Measurements from ENCODE around the gene MAPKAP1.

DNA sequence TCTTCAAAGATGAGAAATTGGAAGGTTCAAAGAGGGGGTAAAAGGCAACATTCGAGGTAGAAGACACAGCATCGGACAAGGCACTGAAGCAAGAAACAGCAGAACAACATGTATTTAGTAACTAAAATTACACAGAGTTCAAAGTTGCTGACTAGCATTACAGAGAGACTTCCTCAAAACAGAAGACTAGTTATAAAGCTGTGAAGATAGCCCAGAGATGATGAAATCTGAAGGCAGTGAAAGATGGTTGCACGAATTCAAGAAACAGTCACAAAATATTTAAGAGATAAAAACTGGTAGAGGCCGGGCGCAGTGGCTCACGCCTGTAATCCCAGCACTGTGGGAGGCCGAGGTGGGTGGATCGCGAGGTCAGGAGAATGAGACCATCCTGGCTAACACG, 16.3 kb downstream of the MAPKAP1 start:
- TF ChIP-seq MXI1 (conservative IDR thresholded peaks at IDR 0.05; ENCODE audit: poor library complexity, severe bottlenecking) = no peak
- TF ChIP-seq EZH2 (IDR thresholded peaks at IDR 0.05; ENCODE audit: borderline replicate concordance, insufficient read depth, low read length, poor library complexity, severe bottlenecking) = no peak
- TF ChIP-seq, protein P1, sequence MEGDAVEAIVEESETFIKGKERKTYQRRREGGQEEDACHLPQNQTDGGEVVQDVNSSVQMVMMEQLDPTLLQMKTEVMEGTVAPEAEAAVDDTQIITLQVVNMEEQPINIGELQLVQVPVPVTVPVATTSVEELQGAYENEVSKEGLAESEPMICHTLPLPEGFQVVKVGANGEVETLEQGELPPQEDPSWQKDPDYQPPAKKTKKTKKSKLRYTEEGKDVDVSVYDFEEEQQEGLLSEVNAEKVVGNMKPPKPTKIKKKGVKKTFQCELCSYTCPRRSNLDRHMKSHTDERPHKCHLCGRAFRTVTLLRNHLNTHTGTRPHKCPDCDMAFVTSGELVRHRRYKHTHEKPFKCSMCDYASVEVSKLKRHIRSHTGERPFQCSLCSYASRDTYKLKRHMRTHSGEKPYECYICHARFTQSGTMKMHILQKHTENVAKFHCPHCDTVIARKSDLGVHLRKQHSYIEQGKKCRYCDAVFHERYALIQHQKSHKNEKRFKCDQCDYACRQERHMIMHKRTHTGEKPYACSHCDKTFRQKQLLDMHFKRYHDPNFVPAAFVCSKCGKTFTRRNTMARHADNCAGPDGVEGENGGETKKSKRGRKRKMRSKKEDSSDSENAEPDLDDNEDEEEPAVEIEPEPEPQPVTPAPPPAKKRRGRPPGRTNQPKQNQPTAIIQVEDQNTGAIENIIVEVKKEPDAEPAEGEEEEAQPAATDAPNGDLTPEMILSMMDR (IDR thresholded peaks at IDR 0.05; ENCODE audit: poor library complexity, severe bottlenecking) = no peak
- TF ChIP-seq TAF1 (IDR thresholded peaks at IDR 0.05; ENCODE audit: low read depth) = no peak
- TF ChIP-seq EP300 (conservative IDR thresholded peaks at IDR 0.05; ENCODE audit: poor library complexity, severe bottlenecking) = no peak
- TF ChIP-seq, protein P2, sequence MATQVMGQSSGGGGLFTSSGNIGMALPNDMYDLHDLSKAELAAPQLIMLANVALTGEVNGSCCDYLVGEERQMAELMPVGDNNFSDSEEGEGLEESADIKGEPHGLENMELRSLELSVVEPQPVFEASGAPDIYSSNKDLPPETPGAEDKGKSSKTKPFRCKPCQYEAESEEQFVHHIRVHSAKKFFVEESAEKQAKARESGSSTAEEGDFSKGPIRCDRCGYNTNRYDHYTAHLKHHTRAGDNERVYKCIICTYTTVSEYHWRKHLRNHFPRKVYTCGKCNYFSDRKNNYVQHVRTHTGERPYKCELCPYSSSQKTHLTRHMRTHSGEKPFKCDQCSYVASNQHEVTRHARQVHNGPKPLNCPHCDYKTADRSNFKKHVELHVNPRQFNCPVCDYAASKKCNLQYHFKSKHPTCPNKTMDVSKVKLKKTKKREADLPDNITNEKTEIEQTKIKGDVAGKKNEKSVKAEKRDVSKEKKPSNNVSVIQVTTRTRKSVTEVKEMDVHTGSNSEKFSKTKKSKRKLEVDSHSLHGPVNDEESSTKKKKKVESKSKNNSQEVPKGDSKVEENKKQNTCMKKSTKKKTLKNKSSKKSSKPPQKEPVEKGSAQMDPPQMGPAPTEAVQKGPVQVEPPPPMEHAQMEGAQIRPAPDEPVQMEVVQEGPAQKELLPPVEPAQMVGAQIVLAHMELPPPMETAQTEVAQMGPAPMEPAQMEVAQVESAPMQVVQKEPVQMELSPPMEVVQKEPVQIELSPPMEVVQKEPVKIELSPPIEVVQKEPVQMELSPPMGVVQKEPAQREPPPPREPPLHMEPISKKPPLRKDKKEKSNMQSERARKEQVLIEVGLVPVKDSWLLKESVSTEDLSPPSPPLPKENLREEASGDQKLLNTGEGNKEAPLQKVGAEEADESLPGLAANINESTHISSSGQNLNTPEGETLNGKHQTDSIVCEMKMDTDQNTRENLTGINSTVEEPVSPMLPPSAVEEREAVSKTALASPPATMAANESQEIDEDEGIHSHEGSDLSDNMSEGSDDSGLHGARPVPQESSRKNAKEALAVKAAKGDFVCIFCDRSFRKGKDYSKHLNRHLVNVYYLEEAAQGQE (IDR thresholded peaks at IDR 0.05; ENCODE audit: borderline replicate concordance) = no peak
- TF ChIP-seq RAD21 (conservative IDR thresholded peaks at IDR 0.05) = no peak
- TF ChIP-seq SMC3 (conservative IDR thresholded peaks at IDR 0.05; ENCODE audit: poor library complexity) = no peak
